Chondrocyte (in vitro differentiated cells): Measurements from ENCODE around the gene TJP2. TPM values are rescaled to one million over a fixed set of nuclear protein-coding genes. Genes with fewer than 3 reads are reported as not detected.

Source experiments
- DNase-seq: peaks from one replicate; pipeline ENCODE4 v3.0.0; 2021; ENCODE audit warnings: mixed read lengths, low spot score
- H3K27ac Mint-ChIP-seq: one replicate; pipeline ENCODE4 v1.8.0; 2021; ENCODE audit warnings: mild to moderate bottlenecking, moderate library complexity, mixed read lengths; ENCODE audit not compliant: unreplicated experiment
- H3K27me3 Mint-ChIP-seq: 2 replicates; pipeline ENCODE4 v1.8.0; 2021; ENCODE audit warnings: low read depth, mixed read lengths
- H3K36me3 Mint-ChIP-seq: 2 replicates; pipeline ENCODE4 v1.8.0; 2021; ENCODE audit warnings: low read depth, mixed read lengths
- H3K4me1 Mint-ChIP-seq: 2 replicates; pipeline ENCODE4 v1.8.0; 2021; ENCODE audit warnings: low read depth, mild to moderate bottlenecking, mixed read lengths
- H3K4me3 Mint-ChIP-seq: one replicate; pipeline ENCODE4 v1.8.0; 2021; ENCODE audit warnings: mild to moderate bottlenecking, moderate library complexity, mixed read lengths; ENCODE audit not compliant: unreplicated experiment
- H3K9me3 Mint-ChIP-seq: 2 replicates; pipeline ENCODE4 v1.8.0; 2021; ENCODE audit warnings: low read depth, mixed read lengths
- CTCF ChIP-seq: fragments of 200-600 bp; sonication (generic); IDR thresholded peaks from 2 replicates; pipeline ENCODE4 v1.5.0; 2021; ENCODE audit warnings: antibody characterized with exemption, mild to moderate bottlenecking, moderate library complexity
- total RNA-seq: library from RNA; stranded (reverse); gene quantifications from 3 replicates; pipeline ENCODE4 v1.2.1, GENCODE V29; 2021

TJP2 gene
- total RNA-seq, 1 donor from 2014 or later, result 50.6 TPM

GRCh38 chr9:69141851-69142250 lies 32.2 kb upstream of the TJP2 start:
- Mint-ChIP-seq H3K36me3 (no peaks in the 10 kb centered on the region), H3K4me1 (peaks cover 27% of the 10 kb centered on the region), H3K4me3 (no peak overlapping the region), H3K27ac (peak overlapping the region; percentile 56), H3K9me3 (no peaks in the 10 kb centered on the region), H3K27me3 (no peaks in the 10 kb centered on the region)
- DNase-seq, result no peak
- no peak for TF ChIP-seq CTCF

GRCh38 chr9:69143291-69143690 lies 30.8 kb upstream of the TJP2 start:
- Mint-ChIP-seq H3K27ac (no peak overlapping the region), H3K9me3 (no peaks in the 10 kb centered on the region), H3K36me3 (no peaks in the 10 kb centered on the region), H3K4me3 (no peak overlapping the region), H3K27me3 (no peaks in the 10 kb centered on the region), H3K4me1 (peaks cover 27% of the 10 kb centered on the region)
- DNase-seq, result no peak
- TF ChIP-seq CTCF, result no peak

GRCh38 chr9:69145144-69145715 lies 28.8 kb upstream of the TJP2 start:
- no peak for TF ChIP-seq CTCF
- no peak for DNase-seq
- no peaks in the 10 kb centered on the region for H3K9me3 Mint-ChIP-seq

GRCh38 chr9:69147041-69147834 lies 26.8 kb upstream of the TJP2 start:
- DNase-seq, result no peak
- no peak overlapping the region for H3K4me3 Mint-ChIP-seq
- peaks cover under 1% of the 10 kb centered on the region for H3K36me3 Mint-ChIP-seq
- no peak overlapping the region for H3K27ac Mint-ChIP-seq
- TF ChIP-seq CTCF, result no peak
- H3K27me3 Mint-ChIP-seq, result no peaks in the 10 kb centered on the region
- H3K9me3 Mint-ChIP-seq, result no peaks in the 10 kb centered on the region
- H3K4me1 Mint-ChIP-seq, result peaks cover 41% of the 10 kb centered on the region

More at GRCh38 chr9:69145144-69145715, 28.8 kb upstream of the TJP2 start:
- no peaks in the 10 kb centered on the region for H3K27me3 Mint-ChIP-seq
- H3K27ac Mint-ChIP-seq, result no peak overlapping the region
- H3K4me1 Mint-ChIP-seq, result peaks cover 42% of the 10 kb centered on the region
- H3K36me3 Mint-ChIP-seq, result no peaks in the 10 kb centered on the region
- no peak overlapping the region for H3K4me3 Mint-ChIP-seq

GRCh38 chr9:69149321-69149807 lies 24.7 kb upstream of the TJP2 start:
- Mint-ChIP-seq H3K4me1 (peaks cover 27% of the 10 kb centered on the region), H3K27ac (peak overlapping the region; percentile 56), H3K36me3 (peaks cover 2% of the 10 kb centered on the region), H3K27me3 (no peaks in the 10 kb centered on the region), H3K4me3 (peak overlapping the region; percentile 65), H3K9me3 (no peaks in the 10 kb centered on the region)
- peak; percentile 80 for TF ChIP-seq CTCF
- no peak for DNase-seq
